PC-3 (cell line): ENCODE data around the gene TRIM31.

ENCODE experiments used
- EZH2 ChIP-seq: fragments of 300-600 bp; sonication (generic); IDR thresholded peaks from one replicate; pipeline ENCODE4 v1.6.1; 2017; ENCODE audit warnings: antibody characterized with exemption, mild to moderate bottlenecking, low read length; ENCODE audit not compliant: unreplicated experiment
- EZH2phosphoT487 ChIP-seq: fragments of 300-600 bp; sonication (generic); IDR thresholded peaks from 2 replicates; pipeline ENCODE4 v1.6.1; 2018; ENCODE audit warnings: mild to moderate bottlenecking, antibody characterized with exemption, low read length, borderline replicate concordance
- TF ChIP-seq, protein P1 (sequence below): fragments of 300-600 bp; sonication (generic); conservative IDR thresholded peaks from 2 replicates; pipeline ENCODE4 v1.5.1; 2017; ENCODE audit warnings: antibody characterized with exemption, low read depth, mild to moderate bottlenecking, low read length

DNA sequence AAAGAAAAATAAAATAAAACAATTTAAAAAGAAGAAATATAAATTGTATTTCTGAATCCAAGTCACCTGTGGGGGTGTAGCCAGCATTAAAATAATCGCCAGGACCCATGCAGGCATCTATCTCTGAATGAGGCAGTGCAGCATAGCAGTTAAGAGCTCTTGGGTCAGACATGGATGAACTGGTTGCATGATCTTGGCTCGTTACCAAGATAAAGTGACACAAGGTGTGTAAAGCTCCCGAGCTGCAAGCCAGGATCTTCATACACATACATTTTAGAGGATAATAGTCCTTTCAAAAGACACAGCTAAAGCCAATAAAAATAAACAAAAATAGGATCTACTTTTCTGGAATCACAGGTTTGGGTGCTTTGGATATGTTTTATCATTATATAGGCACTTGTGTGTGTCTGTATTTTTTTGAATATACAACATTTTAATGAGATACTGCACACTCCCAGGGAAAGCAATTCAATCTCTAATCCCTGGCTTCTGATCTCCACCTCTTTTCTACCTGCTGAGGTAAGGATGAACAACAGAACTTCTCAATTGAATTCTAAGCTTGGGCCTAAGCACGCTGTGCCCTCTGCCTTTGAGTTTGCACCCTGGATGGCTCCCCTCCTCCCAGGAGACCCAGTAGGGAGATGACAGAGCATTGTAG is 39.3 kb upstream of the TRIM31 start:
- TF ChIP-seq, protein P1, sequence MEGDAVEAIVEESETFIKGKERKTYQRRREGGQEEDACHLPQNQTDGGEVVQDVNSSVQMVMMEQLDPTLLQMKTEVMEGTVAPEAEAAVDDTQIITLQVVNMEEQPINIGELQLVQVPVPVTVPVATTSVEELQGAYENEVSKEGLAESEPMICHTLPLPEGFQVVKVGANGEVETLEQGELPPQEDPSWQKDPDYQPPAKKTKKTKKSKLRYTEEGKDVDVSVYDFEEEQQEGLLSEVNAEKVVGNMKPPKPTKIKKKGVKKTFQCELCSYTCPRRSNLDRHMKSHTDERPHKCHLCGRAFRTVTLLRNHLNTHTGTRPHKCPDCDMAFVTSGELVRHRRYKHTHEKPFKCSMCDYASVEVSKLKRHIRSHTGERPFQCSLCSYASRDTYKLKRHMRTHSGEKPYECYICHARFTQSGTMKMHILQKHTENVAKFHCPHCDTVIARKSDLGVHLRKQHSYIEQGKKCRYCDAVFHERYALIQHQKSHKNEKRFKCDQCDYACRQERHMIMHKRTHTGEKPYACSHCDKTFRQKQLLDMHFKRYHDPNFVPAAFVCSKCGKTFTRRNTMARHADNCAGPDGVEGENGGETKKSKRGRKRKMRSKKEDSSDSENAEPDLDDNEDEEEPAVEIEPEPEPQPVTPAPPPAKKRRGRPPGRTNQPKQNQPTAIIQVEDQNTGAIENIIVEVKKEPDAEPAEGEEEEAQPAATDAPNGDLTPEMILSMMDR: no peak
- TF ChIP-seq EZH2phosphoT487 (no peak), EZH2 (no peak)
